OCI-LY3 (cell line): ENCODE measurements around the gene NFIB.

Experiments
- H2AFZ ChIP-seq: fragments of 200-600, 300-600 bp; shearing (Covaris generic); 2 replicates; pipeline ENCODE4 v1.6.0; 2014; ENCODE audit warnings: antibody characterized with exemption, low read depth, low read length
- H3K27ac ChIP-seq: fragments of 200-600, 300-600 bp; sonication (generic); 2 replicates; pipeline ENCODE4 v1.5.1; 2014; ENCODE audit warnings: mild to moderate bottlenecking, low read length, moderate library complexity, mixed read lengths
- H3K27me3 ChIP-seq: fragments of 200-600, 300-600 bp; sonication (generic); 2 replicates; pipeline ENCODE4 v1.6.1; 2014; ENCODE audit warnings: low read depth, low read length, mixed read lengths
- H3K36me3 ChIP-seq: fragments of 200-600, 300-600 bp; sonication (generic); replicated peaks from 2 replicates; pipeline ENCODE3; 2014; ENCODE audit warnings: low read depth, low read length, mixed read lengths
- H3K4me1 ChIP-seq: fragments of 300-600, 200-600 bp; sonication (generic); 2 replicates; pipeline ENCODE4 v1.6.1; 2014; ENCODE audit warnings: low read length, mixed read lengths
- H3K4me2 ChIP-seq: fragments of 200-600, 300-600 bp; sonication (generic); 2 replicates; pipeline ENCODE4 v1.6.1; 2014; ENCODE audit warnings: low read length, mixed read lengths
- H3K4me3 ChIP-seq: fragments of 300-600, 200-600 bp; sonication (generic); 2 replicates; pipeline ENCODE4 v1.5.1; 2014; ENCODE audit warnings: antibody characterized with exemption, mild to moderate bottlenecking, low read length, moderate library complexity
- H3K79me2 ChIP-seq: fragments of 300-600, 200-600 bp; shearing (Covaris generic); 2 replicates; pipeline ENCODE4 v1.6.1; 2014; ENCODE audit warnings: mild to moderate bottlenecking, low read length, mixed read lengths
- H3K9ac ChIP-seq: fragments of 300-600, 200-600 bp; shearing (Covaris generic); 2 replicates; pipeline ENCODE4 v1.6.0; 2014; ENCODE audit warnings: mild to moderate bottlenecking, low read length, moderate library complexity
- H3K9me3 ChIP-seq: fragments of 200-600, 300-600 bp; shearing (Covaris generic); 2 replicates; pipeline ENCODE4 v1.6.1; 2014; ENCODE audit warnings: low read length, mixed read lengths; ENCODE audit not compliant: insufficient read depth
- H4K20me1 ChIP-seq: fragments of 200-600, 300-600 bp; sonication (generic); 2 replicates; pipeline ENCODE4 v1.6.1; 2016; ENCODE audit warnings: low read length, mixed read lengths; ENCODE audit not compliant: insufficient read depth
- EZH2phosphoT487 ChIP-seq: fragments of 200-600 bp; shearing (Covaris generic); IDR thresholded peaks from 2 replicates; pipeline ENCODE4 v1.6.1; 2018; ENCODE audit warnings: antibody characterized with exemption, mixed run types, low read depth
- TF ChIP-seq, protein P1 (sequence below): fragments of 200-600, 300-600 bp; sonication (generic); IDR thresholded peaks from 2 replicates; pipeline ENCODE4 v1.5.1; 2014; ENCODE audit warnings: antibody characterized with exemption, low read length, low read depth

NFIB gene

GRCh38 chr9:14185016-14185415 lies 128.9 kb downstream of the NFIB start:
- Histone ChIP-seq H3K9me3 (no peaks in the 10 kb centered on the region), H3K79me2 (no peaks in the 10 kb centered on the region)

GRCh38 chr9:14183001-14183400 lies 130.9 kb downstream of the NFIB start:
- Histone ChIP-seq H3K9ac (no peak overlapping the region), H3K9me3 (no peaks in the 10 kb centered on the region), H4K20me1 (no peaks in the 10 kb centered on the region), H3K4me1 (no peaks in the 10 kb centered on the region), H2AFZ (no peak overlapping the region), H3K4me2 (no peak overlapping the region), H3K4me3 (no peak overlapping the region), H3K27ac (no peak overlapping the region), H3K36me3 (no peaks in the 10 kb centered on the region), H3K27me3 (no peaks in the 10 kb centered on the region), H3K79me2 (no peaks in the 10 kb centered on the region)
- TF ChIP-seq, protein P1, sequence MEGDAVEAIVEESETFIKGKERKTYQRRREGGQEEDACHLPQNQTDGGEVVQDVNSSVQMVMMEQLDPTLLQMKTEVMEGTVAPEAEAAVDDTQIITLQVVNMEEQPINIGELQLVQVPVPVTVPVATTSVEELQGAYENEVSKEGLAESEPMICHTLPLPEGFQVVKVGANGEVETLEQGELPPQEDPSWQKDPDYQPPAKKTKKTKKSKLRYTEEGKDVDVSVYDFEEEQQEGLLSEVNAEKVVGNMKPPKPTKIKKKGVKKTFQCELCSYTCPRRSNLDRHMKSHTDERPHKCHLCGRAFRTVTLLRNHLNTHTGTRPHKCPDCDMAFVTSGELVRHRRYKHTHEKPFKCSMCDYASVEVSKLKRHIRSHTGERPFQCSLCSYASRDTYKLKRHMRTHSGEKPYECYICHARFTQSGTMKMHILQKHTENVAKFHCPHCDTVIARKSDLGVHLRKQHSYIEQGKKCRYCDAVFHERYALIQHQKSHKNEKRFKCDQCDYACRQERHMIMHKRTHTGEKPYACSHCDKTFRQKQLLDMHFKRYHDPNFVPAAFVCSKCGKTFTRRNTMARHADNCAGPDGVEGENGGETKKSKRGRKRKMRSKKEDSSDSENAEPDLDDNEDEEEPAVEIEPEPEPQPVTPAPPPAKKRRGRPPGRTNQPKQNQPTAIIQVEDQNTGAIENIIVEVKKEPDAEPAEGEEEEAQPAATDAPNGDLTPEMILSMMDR: no peak
- no peak for TF ChIP-seq EZH2phosphoT487

More at GRCh38 chr9:14185016-14185415, 128.9 kb downstream of the NFIB start:
- H3K4me1 ChIP-seq: no peaks in the 10 kb centered on the region
- H3K4me2 ChIP-seq: no peak overlapping the region
- no peaks in the 10 kb centered on the region for H3K36me3 ChIP-seq
- no peak overlapping the region for H3K27ac ChIP-seq
- H3K9ac ChIP-seq: no peak overlapping the region
- H3K27me3 ChIP-seq: no peaks in the 10 kb centered on the region
- H4K20me1 ChIP-seq: no peaks in the 10 kb centered on the region
- no peak overlapping the region for H3K4me3 ChIP-seq
- no peak for TF ChIP-seq EZH2phosphoT487
- TF ChIP-seq, protein P1: no peak
- H2AFZ ChIP-seq: no peak overlapping the region

GRCh38 chr9:14180960-14181537 lies 132.9 kb downstream of the NFIB start:
- H3K9ac ChIP-seq: no peak overlapping the region

DNA sequence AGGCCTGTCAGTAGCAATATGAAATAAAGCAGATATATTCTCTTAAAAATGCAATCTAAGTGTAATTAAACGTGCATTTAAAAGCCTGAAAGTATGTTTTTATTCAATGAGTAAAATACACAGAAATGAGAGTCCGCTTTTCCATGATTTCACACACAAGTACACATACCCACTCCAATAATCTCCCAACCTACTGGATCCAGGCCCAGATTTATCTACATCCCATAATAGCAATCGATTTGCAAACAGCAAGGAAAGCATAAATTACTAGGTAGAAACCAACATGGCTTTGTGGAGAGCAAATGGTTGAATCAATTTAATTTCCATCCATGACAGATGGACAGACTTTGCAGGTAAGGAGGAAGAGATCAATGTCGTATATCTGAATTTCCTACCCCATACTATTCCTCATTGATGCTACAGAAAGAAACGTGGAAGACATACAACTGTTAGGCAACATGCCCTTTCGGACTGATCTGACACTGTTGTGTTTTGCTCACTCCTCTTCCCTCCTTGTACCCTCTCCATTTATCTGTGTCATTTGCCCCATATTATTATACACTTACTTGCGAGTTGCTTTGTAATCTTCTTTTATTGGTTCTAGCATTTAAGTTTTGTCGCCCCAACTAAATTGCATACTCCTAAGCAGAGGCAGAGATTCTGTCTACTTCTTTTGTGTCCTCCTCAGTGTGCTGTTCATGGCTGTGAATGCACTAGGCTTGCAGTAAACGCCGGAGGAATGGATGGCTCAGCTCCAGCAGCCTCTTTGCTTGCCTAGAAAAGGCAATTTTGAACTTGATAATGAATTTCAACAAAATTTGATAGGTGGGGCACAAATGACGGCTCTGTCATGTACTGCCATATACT lies 133.6 kb downstream of the NFIB start:
- Histone ChIP-seq H3K27ac (no peak overlapping the region), H3K4me1 (no peaks in the 10 kb centered on the region), H3K79me2 (no peaks in the 10 kb centered on the region), H3K27me3 (no peaks in the 10 kb centered on the region), H3K4me2 (no peak overlapping the region), H3K4me3 (no peak overlapping the region), H4K20me1 (no peaks in the 10 kb centered on the region), H3K36me3 (no peaks in the 10 kb centered on the region), H3K9me3 (no peaks in the 10 kb centered on the region), H3K9ac (no peak overlapping the region), H2AFZ (no peak overlapping the region)
- TF ChIP-seq, protein P1: no peak
- TF ChIP-seq EZH2phosphoT487: no peak

More at GRCh38 chr9:14180960-14181537, 132.9 kb downstream of the NFIB start:
- Histone ChIP-seq H3K79me2 (no peaks in the 10 kb centered on the region), H3K27ac (no peak overlapping the region), H3K36me3 (no peaks in the 10 kb centered on the region), H2AFZ (no peak overlapping the region), H3K4me3 (no peak overlapping the region), H3K4me2 (no peak overlapping the region), H4K20me1 (no peaks in the 10 kb centered on the region), H3K4me1 (no peaks in the 10 kb centered on the region), H3K27me3 (no peaks in the 10 kb centered on the region), H3K9me3 (no peaks in the 10 kb centered on the region)
- TF ChIP-seq, protein P1: no peak
- TF ChIP-seq EZH2phosphoT487: no peak
